ENCODE results near the gene E4F1. TPM values are rescaled to one million over a fixed set of nuclear protein-coding genes. Genes with fewer than 3 reads are reported as not detected.

Gene E4F1, protein sequence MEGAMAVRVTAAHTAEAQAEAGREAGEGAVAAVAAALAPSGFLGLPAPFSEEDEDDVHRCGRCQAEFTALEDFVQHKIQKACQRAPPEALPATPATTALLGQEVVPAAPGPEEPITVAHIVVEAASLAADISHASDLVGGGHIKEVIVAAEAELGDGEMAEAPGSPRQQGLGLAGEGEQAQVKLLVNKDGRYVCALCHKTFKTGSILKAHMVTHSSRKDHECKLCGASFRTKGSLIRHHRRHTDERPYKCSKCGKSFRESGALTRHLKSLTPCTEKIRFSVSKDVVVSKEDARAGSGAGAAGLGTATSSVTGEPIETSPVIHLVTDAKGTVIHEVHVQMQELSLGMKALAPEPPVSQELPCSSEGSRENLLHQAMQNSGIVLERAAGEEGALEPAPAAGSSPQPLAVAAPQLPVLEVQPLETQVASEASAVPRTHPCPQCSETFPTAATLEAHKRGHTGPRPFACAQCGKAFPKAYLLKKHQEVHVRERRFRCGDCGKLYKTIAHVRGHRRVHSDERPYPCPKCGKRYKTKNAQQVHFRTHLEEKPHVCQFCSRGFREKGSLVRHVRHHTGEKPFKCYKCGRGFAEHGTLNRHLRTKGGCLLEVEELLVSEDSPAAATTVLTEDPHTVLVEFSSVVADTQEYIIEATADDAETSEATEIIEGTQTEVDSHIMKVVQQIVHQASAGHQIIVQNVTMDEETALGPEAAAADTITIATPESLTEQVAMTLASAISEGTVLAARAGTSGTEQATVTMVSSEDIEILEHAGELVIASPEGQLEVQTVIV
- total RNA-seq = 23.7 TPM

DNA sequence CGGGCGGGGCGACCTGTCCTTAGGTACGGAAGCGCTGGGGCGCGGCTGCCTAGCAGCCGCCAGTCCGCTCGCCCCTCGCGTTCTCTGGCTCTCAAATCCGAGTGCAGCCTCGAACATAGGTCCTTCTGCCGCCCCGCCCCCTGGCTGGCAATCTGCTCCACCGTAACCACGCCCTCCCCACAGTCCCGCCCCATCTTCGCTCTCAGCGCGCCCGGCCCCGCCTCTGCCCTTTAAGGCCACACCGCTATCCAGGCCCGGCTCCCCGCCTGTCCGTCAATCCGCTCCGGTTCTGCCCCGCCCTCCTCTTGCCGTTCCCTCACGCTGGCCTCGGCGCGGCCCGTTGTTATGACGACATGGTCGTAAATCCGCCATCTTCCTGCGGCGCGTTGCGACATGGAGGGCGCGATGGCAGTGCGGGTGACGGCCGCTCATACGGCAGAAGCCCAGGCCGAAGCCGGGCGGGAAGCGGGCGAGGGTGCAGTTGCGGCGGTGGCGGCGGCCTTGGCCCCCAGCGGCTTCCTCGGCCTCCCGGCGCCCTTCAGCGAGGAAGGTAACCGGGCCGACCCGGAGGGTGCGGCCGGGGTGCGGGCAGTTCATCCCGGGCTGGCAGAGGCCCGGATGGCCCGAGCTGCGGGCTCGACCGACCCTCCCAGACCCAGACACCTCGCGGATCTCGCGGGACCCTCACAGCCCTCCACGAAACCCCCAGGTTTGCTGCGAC, at the start of gene E4F1:
TSS of gene E4F1 (plus strand) at position 371 of the 721 bp plus-strand sequence. CDS start at position 394, 23 bp downstream.
- peak; percentile 100 for DNase-seq

DNA sequence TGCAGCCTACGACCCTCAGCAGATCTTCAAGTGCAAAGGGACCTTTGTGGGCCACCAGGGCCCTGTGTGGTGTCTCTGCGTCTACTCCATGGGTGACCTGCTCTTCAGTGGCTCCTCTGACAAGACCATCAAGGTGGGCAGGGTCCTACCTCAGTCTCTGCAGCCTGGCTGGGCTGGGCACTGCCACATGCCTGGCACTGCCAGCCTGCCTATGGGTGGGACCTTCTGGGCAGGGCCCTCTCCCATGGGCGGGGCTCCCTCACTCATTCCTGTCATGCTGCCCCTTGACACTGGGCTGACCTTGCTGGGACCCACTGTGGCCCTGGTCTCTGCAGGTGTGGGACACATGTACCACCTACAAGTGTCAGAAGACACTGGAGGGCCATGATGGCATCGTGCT, 49.5 kb upstream of the E4F1 start:
- no peak for DNase-seq

DNA sequence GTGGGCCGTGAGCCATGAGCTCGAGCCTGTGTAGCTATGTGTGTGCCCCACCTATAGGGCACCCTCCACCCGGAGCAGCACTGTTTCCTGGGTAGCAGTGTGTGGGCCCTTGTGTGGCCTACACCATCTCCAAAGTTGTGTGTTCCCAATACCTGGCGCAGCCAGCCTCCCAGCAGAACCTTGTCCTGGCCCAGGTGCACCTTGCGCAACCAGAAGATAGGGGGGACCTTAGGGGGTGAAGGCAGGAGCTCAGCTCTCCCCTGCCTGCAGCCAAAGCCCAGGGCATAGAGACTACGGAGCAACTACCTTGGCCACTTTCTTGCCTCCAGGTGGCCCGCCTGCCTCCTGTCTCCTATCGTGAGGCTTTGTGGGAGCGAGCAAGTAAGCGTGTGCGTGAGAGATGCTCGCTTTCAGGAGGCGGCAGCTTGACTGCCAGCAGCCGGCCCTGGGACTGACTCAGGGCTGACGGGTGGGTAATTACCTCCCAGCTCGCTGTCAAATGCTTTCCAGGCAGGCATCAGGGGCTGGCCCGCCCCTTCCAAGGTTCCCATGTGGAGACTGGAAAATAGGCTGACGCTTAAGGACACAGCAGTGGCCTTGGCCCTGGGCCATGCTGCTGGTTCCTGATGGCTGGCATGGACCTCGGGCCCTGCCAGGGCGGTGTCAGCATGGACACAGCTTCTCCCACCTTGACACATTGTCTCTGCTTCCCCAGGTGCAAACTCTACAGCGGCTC, 48.8 kb upstream of the E4F1 start:
- DNase-seq = no peak

- no peak for DNase-seq
Measured at GRCh38 chr16:2175454-2175853, 47.9 kb upstream of the E4F1 start.

DNA sequence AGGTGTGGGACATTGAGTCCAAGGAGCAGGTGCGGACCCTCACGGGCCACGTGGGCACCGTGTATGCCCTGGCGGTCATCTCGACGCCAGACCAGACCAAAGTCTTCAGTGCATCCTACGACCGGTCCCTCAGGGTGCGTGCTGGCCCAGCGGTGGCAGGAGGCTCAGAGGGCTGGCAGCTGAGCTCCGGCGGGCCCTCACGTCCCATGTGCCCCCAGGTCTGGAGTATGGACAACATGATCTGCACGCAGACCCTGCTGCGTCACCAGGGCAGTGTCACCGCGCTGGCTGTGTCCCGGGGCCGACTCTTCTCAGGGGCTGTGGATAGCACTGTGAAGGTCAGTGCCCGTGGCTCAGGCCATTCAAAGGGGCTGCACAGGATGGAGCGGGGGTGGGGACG, 47.3 kb upstream of the E4F1 start:
- no peak for DNase-seq

- no peak for DNase-seq
Measured at GRCh38 chr16:2177101-2177500, 46.3 kb upstream of the E4F1 start.

- no peak for DNase-seq
Measured at GRCh38 chr16:2177561-2177960, 45.8 kb upstream of the E4F1 start.

GRCh38 chr16:2178321-2179106, 44.9 kb upstream of the E4F1 start:
- DNase-seq = peak; percentile 57

DNA sequence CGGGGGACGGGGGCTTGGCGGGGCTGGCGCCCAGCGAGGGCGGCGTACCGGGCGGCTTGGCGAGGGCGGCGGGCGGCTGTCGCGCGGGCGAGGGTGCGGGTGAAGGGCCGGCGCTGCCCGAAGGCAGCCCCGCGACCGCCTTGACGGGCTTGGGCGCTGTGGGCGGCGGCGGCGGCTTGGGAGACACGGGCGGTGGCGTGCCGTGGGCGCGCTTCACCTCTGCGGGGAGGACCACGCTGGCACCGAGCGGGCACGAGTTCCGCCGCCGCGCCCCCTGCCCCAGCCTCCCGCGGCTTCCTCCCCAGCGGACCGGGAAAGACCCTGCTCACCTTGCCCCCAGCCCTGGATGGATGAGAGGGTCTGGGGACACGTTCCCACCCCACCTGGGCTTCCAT, 44.3 kb upstream of the E4F1 start:
- no peak for DNase-seq

DNA sequence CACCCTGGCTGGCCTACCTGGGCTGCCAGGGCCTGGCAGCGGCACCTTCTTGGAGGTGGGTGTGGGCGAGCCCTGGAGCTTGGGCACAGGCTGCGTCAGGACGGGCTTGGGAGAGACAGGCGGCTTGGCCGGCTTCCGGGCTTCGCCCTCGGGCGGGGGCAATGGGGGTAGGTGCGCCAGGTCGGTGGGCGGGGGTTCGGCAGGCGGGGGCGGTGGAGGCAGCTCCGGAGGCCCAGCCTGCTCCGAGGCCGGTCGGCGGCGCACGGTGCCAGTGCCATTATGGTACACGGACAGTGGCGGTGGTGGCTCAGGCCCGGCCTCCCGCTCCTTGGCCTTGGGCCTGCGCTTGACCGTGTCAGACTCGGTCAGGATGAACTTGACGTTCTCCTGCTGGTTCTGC, 43.8 kb upstream of the E4F1 start:
- no peak for DNase-seq

GRCh38 chr16:2180461-2180860, 42.9 kb upstream of the E4F1 start:
- no peak for DNase-seq

GRCh38 chr16:2180962-2181923, 42.1 kb upstream of the E4F1 start:
- no peak for DNase-seq

GRCh38 chr16:2181952-2182351, 41.4 kb upstream of the E4F1 start:
- DNase-seq = no peak

DNA sequence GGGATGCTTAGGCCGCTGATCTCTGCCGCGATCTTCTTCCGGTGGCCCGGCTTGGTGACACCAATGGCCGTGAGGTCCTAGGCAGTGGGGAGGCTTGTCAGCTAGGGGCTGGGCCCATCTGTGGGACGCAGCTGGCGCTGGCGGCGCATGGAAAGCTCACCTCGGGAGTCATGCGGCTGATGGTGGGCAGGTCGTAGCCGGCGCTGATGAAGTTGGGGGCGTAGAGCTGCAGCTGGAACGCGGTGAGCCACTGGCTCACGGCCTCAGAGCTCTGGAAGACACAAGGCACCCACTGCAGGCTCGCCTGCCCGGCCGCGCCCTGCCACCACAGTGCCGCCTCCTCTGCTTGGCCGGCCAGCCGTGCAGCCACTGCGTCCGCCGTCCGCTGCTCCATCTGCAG, 39.7 kb upstream of the E4F1 start:
- DNase-seq = no peak

GRCh38 chr16:2184346-2184745, 39.0 kb upstream of the E4F1 start:
- no peak for DNase-seq

DNA sequence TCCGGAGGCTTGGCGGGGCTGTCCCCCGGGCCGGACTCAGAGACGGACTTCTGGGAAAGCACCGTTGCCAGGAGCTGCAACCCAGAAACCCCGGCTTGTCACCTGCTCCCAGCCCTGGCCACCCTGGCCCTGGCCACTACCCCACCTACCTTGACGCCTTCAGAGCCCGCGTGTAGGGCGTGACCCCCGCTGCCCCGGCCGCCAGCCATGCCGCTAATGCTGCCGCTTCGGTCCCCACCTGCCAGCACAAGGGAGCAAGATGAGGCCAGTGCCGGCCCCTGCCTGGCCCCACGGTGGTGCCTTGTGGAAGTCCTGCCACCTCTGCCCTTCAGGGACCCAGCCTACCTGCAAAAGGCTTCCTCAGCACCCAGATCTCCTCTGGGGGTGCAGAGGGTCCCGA, 38.4 kb upstream of the E4F1 start:
- DNase-seq = no peak

- no peak for DNase-seq
Measured at GRCh38 chr16:2186064-2186463, 37.3 kb upstream of the E4F1 start.

- no peak for DNase-seq
Measured at GRCh38 chr16:2186505-2186904, 36.9 kb upstream of the E4F1 start.

GRCh38 chr16:2187212-2187611, 36.2 kb upstream of the E4F1 start:
- no peak for DNase-seq

DNA sequence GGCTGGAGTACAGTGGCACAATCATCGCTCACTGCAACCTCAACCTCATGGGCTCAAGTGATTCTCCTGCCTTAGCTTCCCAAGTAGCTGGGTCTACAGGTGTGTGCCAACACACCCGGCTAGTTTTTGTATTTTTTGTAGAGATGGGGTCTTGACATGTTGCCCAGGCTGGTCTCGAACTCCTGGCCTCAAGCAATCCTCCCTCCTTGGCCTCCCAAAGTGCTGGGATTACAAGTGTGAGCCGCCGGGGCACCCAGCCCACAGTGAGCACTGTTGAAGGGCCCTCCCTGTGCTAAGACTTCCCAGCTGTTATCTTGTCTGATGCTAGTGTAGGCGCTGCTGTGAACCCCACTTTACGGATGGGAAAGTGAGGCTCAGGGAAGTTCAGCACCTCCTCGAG, 35.0 kb upstream of the E4F1 start:
- no peak for DNase-seq
